Measurements from ENCODE around the gene TRIM26. TPM values are rescaled to one million over a fixed set of nuclear protein-coding genes. Genes with fewer than 3 reads are reported as not detected.

TRIM26 gene
- total RNA-seq, 4 donors from 2014 or later = 26.9 to 46.8 (median 37.6) TPM

DNA sequence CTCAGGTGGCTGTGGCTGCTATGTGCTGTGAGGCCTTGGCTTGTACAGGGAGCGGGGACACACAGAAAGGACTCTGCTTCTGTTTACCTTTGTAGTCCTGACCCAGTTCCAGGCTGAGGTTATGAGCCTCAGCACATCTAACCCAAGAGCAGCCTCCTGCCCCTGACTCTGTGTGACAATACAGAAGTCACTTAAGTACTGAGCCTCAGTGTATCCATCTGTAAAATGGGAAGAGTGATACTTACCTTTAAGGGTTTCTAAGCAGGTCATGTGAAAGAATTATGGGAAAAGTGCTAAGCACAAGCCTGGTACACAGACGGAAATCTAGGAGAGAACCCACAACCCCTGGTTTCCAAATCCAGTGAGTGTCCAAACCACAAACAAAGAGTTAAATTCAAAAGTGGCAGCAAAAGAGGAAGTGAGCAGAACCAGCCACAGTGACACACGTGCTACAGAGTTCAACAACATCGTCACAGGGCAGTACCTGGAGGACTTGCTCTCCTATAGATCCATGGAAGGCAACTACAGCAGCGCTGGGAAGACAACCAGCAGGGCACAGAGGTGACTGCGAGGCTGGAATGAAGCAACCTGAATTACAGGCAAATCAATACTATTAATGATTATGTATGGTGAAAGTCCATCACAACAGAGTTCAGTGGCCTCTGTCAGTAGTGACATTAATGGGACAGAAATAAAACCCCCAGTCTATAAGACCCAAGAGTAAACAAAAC lies 12.5 kb downstream of the TRIM26 start:
- peaks cover 0 to 41% (median 8%) of the 10 kb centered on the region in 4 donors for H3K4me1 ChIP-seq
- no peak for DNase-seq (ENCODE audit: low spot score in 2 of 2)
- no peak overlapping the region for H3K4me3 ChIP-seq
- no peaks in the 10 kb centered on the region for H3K9me3 ChIP-seq
- H3K27ac ChIP-seq = peak overlapping the region in 1 of 4 donors; percentile 35
- no peaks in the 10 kb centered on the region for H3K27me3 ChIP-seq
- WGBS, 2 donors = 75 to 83% methylated on average over 6 of the region's 6 CpGs
- H3K36me3 ChIP-seq = peaks cover 0 to 47% (median 19%) of the 10 kb centered on the region in 3 donors
- TF ChIP-seq POLR2A (IDR thresholded peaks at IDR 0.05) = no peak
- TF ChIP-seq, protein P1, sequence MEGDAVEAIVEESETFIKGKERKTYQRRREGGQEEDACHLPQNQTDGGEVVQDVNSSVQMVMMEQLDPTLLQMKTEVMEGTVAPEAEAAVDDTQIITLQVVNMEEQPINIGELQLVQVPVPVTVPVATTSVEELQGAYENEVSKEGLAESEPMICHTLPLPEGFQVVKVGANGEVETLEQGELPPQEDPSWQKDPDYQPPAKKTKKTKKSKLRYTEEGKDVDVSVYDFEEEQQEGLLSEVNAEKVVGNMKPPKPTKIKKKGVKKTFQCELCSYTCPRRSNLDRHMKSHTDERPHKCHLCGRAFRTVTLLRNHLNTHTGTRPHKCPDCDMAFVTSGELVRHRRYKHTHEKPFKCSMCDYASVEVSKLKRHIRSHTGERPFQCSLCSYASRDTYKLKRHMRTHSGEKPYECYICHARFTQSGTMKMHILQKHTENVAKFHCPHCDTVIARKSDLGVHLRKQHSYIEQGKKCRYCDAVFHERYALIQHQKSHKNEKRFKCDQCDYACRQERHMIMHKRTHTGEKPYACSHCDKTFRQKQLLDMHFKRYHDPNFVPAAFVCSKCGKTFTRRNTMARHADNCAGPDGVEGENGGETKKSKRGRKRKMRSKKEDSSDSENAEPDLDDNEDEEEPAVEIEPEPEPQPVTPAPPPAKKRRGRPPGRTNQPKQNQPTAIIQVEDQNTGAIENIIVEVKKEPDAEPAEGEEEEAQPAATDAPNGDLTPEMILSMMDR (IDR thresholded peaks at IDR 0.05) = no peak
- no peak for TF ChIP-seq EP300 (IDR thresholded peaks at IDR 0.05)

DNA sequence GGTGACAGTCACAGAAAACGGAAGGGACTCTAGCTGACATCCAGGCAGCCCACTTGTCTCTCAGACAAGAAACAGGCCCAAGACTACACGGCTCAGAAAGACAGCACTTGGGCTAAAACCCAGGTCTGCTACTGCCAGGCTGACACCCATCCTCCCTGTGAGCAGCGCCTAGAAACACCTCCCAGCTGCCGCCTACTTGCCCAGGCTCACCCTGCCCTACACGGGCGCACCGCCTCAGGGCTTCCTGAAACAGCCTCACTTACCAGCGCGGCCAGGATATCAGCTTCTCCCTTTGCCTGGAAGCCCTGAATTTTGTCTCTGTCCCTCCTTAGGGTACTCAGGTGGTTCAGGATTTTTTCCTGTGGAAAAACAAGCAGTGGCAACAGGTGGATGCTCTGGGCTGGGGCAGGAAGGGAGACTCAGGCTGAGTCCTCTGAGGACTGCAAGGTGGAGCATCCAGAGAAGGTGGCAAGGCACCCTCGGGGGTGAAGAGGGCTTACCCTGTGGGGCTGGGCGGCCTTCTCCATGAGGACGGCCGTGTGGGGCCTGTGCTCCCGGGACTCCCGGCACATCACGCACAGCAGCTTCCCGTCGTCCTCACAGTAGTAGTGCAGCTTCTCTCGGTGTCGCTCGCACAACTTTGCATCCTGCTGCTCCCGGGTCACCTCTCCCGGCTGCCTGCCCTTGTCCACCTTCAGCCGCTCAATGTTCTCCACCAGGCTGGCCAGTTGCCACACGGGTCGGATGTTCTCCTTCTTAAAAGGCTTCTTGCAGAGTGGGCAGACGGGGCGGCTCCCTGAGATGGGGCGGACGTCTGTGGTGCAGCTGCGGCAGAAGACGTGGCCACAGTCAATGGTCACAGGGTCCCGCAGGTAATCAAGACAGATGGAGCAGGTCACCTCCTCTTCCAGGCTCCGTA lies 14.8 kb downstream of the TRIM26 start:
- 94% methylated on average over 32 to 34 of the region's 34 CpGs for WGBS, 2 donors
- peaks cover 0 to 70% (median 33%) of the 10 kb centered on the region in 3 donors for H3K36me3 ChIP-seq

GRCh38 chr6:30196376-30196775 lies 16.8 kb downstream of the TRIM26 start:
- 94 to 96% methylated on average over 11 to 12 of the region's 12 CpGs for WGBS, 2 donors
- no peak overlapping the region for H3K4me3 ChIP-seq
- peaks cover 0 to 86% (median 33%) of the 10 kb centered on the region in 3 donors for H3K36me3 ChIP-seq
- DNase-seq (ENCODE audit: low spot score in 2 of 2) = no peak
- peaks cover 0 to 11% (median 4%) of the 10 kb centered on the region in 4 donors for H3K4me1 ChIP-seq
- H3K27me3 ChIP-seq = no peaks in the 10 kb centered on the region
- H3K9me3 ChIP-seq = no peaks in the 10 kb centered on the region
- no peak overlapping the region for H3K27ac ChIP-seq
- no peak for TF ChIP-seq POLR2A (IDR thresholded peaks at IDR 0.05)
- TF ChIP-seq, protein P1 (IDR thresholded peaks at IDR 0.05) = no peak
- TF ChIP-seq EP300 (IDR thresholded peaks at IDR 0.05) = no peak

More for the DNA sequence above, 14.8 kb downstream of the TRIM26 start:
- H3K27me3 ChIP-seq = no peaks in the 10 kb centered on the region
- no peak overlapping the region for H3K4me3 ChIP-seq
- DNase-seq (ENCODE audit: low spot score in 2 of 2) = no peak
- no peak for TF ChIP-seq EP300 (IDR thresholded peaks at IDR 0.05)
- TF ChIP-seq, protein P1 (IDR thresholded peaks at IDR 0.05) = no peak
- no peak for TF ChIP-seq POLR2A (IDR thresholded peaks at IDR 0.05)
- H3K9me3 ChIP-seq = no peaks in the 10 kb centered on the region
- peaks cover 0 to 28% (median 8%) of the 10 kb centered on the region in 4 donors for H3K4me1 ChIP-seq
- no peak overlapping the region for H3K27ac ChIP-seq

- 87 to 100% methylated on average over 1 of the region's 1 CpG for WGBS, 2 donors
- no peak for DNase-seq (ENCODE audit: low spot score in 2 of 2)
- TF ChIP-seq EP300 (IDR thresholded peaks at IDR 0.05) (no peak), POLR2A (IDR thresholded peaks at IDR 0.05) (no peak)
- H3K27me3 ChIP-seq = no peaks in the 10 kb centered on the region
- no peak overlapping the region for H3K4me3 ChIP-seq
- H3K36me3 ChIP-seq = peaks cover 0 to 90% (median 33%) of the 10 kb centered on the region in 3 donors
- no peak overlapping the region for H3K27ac ChIP-seq
- H3K9me3 ChIP-seq = no peaks in the 10 kb centered on the region
- H3K4me1 ChIP-seq = peaks cover 0 to 7% (median 2%) of the 10 kb centered on the region in 4 donors
Observed at GRCh38 chr6:30195951-30196350, 17.3 kb downstream of the TRIM26 start.

DNA sequence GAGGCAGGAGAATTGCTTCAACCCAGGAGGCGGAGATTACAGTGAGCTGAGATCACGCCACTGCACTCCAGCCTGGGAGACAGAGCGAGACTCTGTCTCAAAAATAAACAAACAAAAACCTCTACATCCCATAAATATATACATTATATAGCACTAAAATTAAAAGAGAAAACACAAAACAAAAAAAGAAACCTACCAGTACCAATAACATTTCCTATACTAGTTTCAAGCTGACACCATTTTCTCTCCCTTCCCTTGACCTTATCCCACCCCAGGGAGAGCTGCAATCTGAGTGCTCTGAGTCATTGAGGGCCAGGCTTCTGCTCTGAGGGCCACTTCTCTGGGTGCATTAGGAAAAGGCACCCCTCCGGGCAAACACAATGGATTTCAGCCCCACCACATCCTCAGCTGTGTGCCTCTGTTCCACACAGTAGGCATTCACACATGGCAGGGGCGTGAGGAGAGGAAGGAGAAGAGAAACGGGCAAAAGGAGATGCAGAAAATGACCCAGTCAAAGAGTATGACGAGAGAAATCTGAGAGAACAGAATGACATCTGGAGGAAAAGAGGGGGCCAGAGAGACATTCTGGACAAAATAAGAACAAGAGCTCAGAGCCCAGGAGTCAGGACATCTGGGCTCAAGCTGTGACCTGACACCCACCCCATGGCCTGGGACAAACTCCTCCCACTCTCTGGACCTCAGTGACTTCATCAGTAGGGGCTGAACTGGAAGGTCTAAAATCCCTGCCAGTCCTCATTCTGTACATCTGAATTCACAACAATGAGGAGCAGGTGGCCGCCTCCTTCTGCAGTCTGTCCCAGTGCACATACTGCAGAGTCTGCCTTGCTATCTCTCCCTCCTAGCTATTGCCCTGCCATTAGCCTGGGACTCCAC lies 18.2 kb downstream of the TRIM26 start:
- DNase-seq (ENCODE audit: low spot score in 2 of 2) = no peak
- peaks cover 0 to 91% (median 41%) of the 10 kb centered on the region in 3 donors for H3K36me3 ChIP-seq
- 78 to 83% methylated on average over 8 of the region's 8 CpGs for WGBS, 2 donors

More for the DNA sequence above, 18.2 kb downstream of the TRIM26 start:
- Histone ChIP-seq H3K27me3 (no peaks in the 10 kb centered on the region), H3K4me3 (no peak overlapping the region), H3K27ac (no peak overlapping the region), H3K4me1 (peaks cover 0 to under 1% (median 0%) of the 10 kb centered on the region in 4 donors), H3K9me3 (no peaks in the 10 kb centered on the region)
- no peak for TF ChIP-seq EP300 (IDR thresholded peaks at IDR 0.05)
